ENCODE data around the gene COLQ.

DNA sequence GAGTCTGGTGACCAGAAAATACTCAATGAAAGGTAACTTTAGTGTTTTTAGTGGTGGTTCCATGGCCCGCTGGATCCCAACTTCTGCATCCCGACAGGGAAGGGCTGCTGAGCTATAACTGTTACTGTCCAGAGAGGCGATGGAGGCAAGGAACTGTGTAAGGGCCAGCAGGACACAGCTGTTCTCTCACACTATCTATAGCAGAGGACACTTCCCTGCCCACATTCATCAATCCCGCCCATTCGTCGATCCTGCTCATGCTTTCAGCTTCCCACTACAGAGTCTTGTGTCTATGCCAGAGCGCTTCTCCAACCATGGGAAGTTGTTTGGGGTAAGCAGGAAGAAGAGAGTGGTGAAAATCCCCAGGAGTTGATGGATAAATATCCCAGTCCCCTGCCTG is 8.4 kb downstream of the COLQ start:
- no peak for TF ChIP-seq POLR2A (IDR thresholded peaks at IDR 0.05; ENCODE audit: low read depth, low read length)
- no peak for TF ChIP-seq POLR2AphosphoS5 (IDR thresholded peaks at IDR 0.05; ENCODE audit: low read depth, low read length)
- TF ChIP-seq TAF1 (IDR thresholded peaks at IDR 0.05; ENCODE audit: low read depth, low read length) = no peak
- no peak for TF ChIP-seq SPI1 (IDR thresholded peaks at IDR 0.05; ENCODE audit: low read depth, low read length)
